Stimulated activated naive CD8-positive, alpha-beta T cell treated with anti-CD3 and anti-CD28 coated beads, Interleukin-15, Interleukin-2, amounts not matched to agents 100 U/mL and 50 U/mL, for 24 hours (primary cell): ENCODE measurements around the gene PCBP3.
"Not testable (repeated sequence)": the region's sequence is repeated elsewhere in the genome, so short reads cannot be mapped to it uniquely, and the experiment has no call there.

Experiments
- ATAC-seq: fragments of 150-1000 bp; cut with Tn5 transposase; one replicate; pipeline ENCODE4 v1.10.0; 2021
- DNase-seq: peaks from one replicate; pipeline ENCODE4 v3.0.0; 2021

PCBP3 gene

GRCh38 chr21:45809421-45809820 lies 165.9 kb downstream of the PCBP3 start:
- DNase-seq: no peak
- ATAC-seq: no peak

GRCh38 chr21:45811136-45811535 lies 167.6 kb downstream of the PCBP3 start:
- no peak for ATAC-seq
- DNase-seq: peak; percentile 0

DNA sequence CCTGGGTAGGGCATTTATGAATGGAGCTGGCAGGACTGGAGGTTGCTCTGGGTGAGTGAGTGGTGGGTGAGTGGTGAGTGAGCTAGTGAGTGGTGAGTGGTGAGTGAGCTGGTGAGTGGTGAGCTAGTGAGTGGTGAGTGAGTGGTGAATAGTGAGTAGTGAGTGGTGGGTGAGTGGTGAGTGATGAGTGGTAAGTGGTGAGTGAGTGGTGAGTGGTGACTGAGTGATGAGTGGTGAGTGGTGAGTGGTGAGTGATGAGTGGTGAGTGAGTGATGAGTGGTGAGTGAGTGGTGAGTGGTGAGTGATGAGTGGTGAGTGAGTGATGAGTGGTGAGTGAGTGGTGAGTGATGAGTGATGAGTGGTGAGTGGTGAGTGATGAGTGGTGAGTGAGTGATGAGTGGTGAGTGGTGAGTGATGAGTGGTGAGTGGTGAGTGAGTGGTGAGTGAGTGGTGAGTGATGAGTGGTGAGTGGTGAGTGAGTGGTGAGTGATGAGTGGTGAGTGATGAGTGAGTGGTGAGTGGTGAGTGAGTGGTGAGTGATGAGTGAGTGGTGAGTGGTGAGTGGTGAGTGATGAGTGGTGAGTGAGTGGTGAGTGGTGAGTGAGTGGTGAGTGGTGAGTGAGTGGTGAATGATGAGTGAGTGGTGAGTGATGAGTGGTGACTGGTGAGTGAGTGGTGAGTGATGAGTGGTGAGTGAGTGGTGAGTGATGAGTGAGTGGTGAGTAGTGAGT lies 170.8 kb downstream of the PCBP3 start:
- DNase-seq: peak; percentile 9
- ATAC-seq: not testable (repeated sequence)

DNA sequence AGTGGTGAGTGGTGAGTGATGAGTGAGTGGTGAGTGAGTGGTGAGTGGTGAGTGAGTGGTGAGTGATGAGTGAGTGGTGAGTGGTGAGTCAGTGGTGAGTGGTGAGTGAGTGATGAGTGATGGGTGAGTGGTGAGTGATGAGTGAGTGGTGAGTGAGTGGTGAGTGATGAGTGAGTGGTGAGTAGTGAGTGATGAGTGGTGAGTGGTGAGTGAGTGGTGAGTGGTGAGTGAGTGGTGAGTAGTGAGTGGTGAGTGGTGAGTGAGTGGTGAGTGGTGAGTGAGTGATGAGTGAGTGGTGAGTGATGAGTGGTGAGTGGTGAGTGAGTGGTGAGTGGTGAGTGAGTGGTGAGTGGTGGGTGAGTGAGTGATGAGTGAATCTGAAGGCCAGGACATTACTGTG lies 172.3 kb downstream of the PCBP3 start:
- ATAC-seq: not testable (repeated sequence)

GRCh38 chr21:45816794-45817193 lies 173.3 kb downstream of the PCBP3 start:
- no peak for ATAC-seq
- no peak for DNase-seq

More for the DNA sequence above, 172.3 kb downstream of the PCBP3 start:
- not testable (repeated sequence) for DNase-seq

- no peak for DNase-seq
- ATAC-seq: no peak
These were observed 173.8 kb downstream of the PCBP3 start for GRCh38 chr21:45817345-45817744.

DNA sequence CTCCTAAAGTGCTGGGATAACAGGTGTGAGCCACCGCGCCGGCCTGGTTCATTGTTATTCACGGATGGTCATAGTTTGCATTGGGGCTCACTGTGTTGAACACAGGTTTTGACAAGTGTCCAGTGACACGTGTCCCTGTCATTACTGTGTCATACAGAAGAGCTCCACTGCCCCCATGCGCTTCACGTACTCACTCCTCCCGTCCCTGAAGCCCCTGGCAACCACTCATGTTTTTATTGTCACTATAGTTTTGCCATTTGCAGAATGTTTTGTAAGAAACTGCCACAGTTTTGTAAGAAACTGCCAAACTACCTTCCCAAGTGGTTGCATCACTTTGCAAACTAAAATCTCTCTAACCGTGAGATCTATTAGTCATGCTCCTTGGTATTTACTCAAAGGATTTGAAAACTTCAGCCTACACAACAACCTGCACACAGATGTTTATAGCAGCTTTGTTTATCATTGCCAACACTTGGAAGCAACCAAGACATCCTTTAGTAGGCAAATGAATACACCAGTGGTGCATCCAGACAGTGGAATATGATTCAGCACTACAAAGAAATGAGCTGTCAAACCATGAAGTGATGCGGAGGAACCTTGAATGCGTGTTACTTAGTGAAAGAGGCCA lies 174.9 kb downstream of the PCBP3 start:
- no peak for DNase-seq

GRCh38 chr21:45818904-45819285 lies 175.4 kb downstream of the PCBP3 start:
- DNase-seq (peak; percentile 88), ATAC-seq (peak; percentile 89)

More for the DNA sequence above, 174.9 kb downstream of the PCBP3 start:
- peak; percentile 75 for ATAC-seq

DNA sequence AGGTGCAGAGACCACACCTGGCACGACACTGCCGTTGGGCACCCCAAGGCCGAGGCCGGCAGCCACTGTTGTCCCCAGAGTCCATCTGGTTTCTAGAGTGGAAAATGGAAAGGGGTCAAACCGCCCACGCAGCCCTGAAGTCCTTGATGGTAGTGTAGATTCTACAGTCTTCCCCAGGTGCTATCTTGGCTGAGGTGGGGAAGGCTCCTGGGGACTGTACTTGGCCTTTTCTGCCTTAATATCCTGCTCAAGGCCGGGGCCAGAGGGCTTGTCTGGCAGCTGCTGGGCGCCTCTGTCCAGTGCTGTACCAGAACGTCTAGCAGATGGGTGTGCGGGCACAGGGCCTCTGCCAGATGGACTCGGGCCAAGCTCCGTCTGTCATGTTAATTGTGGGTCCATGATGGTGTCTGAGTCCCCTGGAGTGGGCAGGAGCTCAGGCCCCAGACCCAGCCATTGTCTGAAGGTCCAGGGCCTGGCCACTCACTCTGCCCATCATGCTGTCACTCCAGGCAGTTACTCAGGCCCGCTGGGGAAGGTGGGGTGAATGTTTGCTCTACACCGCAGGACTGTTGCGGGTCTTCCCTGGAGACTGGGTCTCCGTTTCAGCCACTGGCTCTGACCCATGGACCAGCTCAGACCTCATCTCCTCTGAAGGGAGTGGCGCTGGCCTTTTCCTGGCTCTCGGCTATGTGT lies 176.1 kb downstream of the PCBP3 start:
- DNase-seq: peak; percentile 18

DNA sequence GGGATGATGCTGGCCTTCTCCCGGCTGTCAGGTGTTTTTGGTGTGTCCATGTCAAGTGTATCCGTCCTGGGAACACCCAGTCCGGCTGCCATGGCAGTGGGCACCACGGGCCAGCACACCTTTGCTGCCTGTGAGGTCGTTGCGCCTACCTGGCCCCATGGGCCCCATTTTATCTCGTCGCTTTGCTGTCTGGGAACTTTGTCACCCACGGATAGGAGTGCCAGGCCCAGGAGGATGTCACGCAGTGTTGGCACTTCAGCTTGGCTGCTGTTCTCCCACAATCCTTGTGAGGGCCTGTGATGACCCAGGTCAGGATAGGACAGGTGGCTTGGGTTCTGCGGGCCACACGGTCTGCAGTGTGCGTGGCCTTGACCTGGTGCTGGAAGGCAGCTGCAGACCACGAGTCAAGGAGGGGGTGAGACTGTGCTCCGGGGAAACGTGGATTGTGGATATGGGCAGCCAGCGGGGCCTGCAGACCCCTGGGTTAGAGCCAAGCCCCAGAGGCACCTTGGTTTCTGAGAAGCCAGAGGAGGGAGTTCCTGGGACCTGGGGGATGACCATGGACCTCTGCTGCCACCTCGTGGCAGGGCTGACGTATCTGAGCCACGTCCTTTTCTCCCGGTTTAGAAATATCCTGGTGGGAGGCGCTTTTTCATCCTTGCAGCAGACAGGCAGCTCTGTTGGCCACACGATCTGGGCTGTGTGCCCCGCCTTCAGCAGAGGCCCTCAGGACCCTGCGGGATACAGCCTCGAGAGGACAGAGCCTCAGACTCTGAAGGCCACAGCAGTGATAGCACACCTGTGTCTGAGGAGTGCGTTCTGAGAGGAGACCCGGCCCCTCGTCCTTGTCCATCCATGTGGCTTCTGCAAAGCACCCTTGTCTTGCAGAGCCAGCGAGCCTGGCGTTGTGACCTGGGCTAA lies 176.9 kb downstream of the PCBP3 start:
- peak; percentile 32 for ATAC-seq
- peak; percentile 86 for DNase-seq

More for the DNA sequence above, 176.1 kb downstream of the PCBP3 start:
- no peak for ATAC-seq

- DNase-seq (no peak), ATAC-seq (no peak)
These were observed 177.9 kb downstream of the PCBP3 start for GRCh38 chr21:45821315-45821962.

DNA sequence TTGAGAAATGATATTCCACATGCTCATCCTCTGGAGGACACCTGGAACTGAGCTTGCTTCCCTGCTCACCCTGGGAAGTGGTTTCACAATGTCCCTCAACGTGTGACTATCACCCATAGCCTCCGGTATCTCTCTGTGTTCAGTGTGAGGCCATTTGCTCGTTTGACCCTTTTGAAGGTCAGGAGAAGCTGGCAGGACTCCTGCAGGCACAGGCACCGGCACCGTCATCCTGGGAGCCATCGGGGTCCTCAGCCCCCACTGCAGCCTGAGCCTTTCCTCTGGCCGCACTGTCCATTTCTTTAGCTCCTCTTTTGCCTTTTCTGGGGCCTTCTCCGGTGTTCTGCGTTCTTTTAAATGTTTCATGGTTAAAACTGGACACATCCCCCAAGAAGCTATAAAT lies 178.5 kb downstream of the PCBP3 start:
- DNase-seq (no peak), ATAC-seq (no peak)

DNA sequence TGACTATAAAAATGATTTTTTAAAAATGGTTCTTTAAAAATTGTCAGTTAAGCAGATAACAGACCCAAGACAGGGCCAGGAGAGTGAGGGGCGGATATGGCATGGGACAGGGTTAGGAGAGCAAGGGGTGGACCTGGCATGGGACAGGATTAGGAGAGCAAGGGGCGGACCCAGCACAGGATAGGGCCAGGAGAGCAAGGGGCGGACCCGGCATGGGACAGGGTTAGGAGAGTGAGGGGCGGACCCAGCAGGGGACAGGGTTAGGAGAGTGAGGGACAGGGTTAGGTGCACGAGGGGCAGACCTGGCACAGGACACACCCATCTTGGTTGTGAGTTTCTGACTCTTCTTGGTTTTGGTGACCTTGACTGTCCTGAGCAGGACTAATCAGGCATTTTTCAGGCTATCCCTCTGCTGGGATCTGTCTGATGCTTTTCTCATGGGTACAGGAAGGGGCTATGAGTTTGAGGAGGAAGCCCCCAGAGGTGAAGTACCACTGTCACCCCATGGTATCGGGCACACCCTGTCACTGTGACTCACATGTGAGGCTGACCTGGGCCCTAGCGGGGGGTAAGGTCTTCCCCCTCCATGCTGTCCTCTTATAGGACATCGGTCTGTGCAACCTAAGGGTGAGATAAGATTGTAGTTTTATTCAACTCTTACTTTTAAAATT lies 179.0 kb downstream of the PCBP3 start:
- DNase-seq (no peak), ATAC-seq (no peak)

DNA sequence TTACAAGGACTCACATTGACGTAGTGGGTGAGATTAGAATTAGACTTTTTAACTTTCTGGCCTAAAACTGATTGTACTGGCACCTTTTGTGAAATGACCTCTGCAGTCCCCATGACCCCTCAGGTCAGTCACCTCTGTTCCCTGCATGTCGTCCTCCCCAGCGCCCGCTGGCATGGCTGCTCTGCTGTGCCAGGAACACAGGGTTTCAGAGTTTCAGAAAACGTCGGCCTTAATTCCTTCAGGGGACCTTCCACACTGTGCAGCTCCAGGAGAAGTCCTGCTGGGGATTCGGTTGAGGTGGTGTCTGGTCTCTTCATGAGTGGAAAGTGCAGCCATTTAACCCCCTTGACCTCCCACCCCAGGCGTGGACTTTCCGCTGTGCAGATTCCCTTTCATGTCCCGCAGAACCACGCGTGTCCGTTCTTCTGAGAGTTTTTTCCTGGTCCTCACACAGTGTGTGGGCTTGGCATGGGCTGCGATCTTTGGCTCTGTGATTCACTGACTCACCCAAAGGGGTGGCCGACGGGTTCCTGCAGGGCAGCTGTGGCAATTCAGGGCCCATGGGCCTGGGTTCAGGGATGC lies 179.7 kb downstream of the PCBP3 start:
- ATAC-seq (no peak), DNase-seq (no peak)

GRCh38 chr21:45824546-45825215 lies 181.2 kb downstream of the PCBP3 start:
- no peak for DNase-seq
- ATAC-seq: no peak

- no peak for ATAC-seq
- no peak for DNase-seq
These were observed 181.7 kb downstream of the PCBP3 start for GRCh38 chr21:45825219-45825618.

DNA sequence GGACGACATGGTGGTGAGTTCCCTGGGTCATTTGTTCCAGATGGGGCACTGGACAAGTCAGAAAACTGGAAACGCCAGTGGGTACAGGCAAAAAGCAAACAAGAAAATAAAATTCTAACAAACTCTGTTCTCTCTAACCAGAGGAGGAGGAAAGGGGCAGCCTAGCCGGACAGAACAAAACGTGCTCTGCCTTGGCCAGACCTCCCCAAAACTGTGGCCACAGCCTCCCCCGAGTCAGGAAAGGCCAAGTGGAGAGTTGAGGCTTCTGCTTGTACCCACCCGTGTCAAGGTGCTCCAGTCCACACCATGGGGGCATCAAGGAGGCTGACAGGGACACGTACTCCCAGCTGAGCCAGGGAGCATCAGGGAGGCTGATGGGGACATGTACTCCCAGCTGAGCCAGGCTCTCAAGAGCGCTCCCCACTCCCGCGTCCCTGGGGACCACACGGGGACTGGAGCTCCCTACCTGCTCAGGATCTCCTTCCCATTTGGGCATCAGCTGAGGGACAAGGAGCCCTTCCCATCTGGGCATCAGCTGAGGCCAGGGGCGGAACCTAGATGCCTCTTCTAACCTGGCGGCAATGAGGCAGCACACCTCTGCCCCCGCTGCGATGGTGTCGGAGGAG lies 183.3 kb downstream of the PCBP3 start:
- DNase-seq: no peak
- ATAC-seq: no peak

- no peak for ATAC-seq
- DNase-seq: no peak
These were observed 183.8 kb downstream of the PCBP3 start for GRCh38 chr21:45827302-45827692.

GRCh38 chr21:45827881-45828579 lies 184.5 kb downstream of the PCBP3 start:
- no peak for ATAC-seq
- no peak for DNase-seq
